ENCODE results near the gene GBP3. TPM values are rescaled to one million over a fixed set of nuclear protein-coding genes. Genes with fewer than 3 reads are reported as not detected.
"Not testable (repeated sequence)": the region's sequence is repeated elsewhere in the genome, so short reads cannot be mapped to it uniquely, and the experiment has no call there.

Gene GBP3
- total RNA-seq, 1 experiment from 2014 or later: 1.2 TPM

DNA sequence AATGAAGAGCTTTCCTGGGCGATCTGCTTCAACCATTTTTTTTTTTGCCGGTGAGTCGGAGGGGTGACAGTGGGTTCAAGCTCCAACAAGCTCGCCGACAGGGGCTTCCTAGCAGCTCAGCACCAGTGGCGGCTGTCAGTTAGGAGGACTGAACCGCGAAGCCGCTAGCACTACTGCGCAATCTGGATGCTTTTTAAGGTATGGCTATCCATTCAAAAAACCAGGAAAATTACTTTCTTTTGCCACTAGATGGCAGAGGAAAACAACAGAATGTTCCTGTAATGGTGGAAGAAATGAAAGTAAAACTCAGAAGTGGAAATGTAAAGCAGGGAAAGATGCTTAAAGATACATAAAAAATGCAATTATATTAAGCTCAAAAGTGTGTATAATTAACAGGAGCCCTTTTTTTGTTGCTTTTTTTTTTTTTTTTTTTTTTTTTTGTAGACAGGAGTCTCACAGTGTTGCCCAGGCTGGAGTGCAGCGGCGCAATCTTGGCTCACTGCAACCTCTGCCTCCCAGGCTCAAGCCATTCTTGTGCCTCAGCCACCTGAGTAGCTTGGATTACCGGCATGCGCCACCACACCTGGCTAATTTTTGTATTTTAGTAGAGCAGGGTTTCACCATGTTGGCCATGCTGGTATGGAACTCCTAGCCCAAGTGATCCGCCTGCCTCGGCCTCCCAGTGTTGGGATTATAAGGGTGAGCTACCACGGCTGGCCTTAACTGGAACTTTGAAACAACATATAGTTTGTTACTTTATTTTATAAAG is 38.7 kb downstream of the GBP3 start:
- ChIA-PET POLR2A (interaction anchor here (1.2 kb wide), 1 partner anchor 92 kb away, joined by 6 read pairs; no protein-coding TSS in a partner anchor), RAD21 (ENCODE audit: low non-redundant PET in 1 of 2, low total read pairs in 2 of 2, uncharacterized antibody in 2 of 2, unreplicated experiment in 2 of 2) (interaction anchor here in 1 of 2 experiments (1.6 kb wide), 1 partner anchor 374 kb away, joined by 3 read pairs; no protein-coding TSS in a partner anchor), CTCF (interaction anchor here (1.2 to 2.5 kb wide), 7 partner anchors 10 to 500 kb away, joined by 3 to 11 read pairs (median 4); no protein-coding TSS in a partner anchor)
- no peaks in the 10 kb centered on the region for H3K9me3 ChIP-seq (ENCODE audit: control insufficient read depth in 1 of 2, insufficient read depth in 1 of 2, low read depth in 1 of 2, low read length in 2 of 2)
- DNase-seq (ENCODE audit: low read depth, low spot score) (peak; percentile 23), ATAC-seq (no peak)
- intact Hi-C loops (cut with micrococcal nuclease): loop anchor here (5.0 kb wide), 1 partner anchor 247 kb away; no protein-coding TSS in a partner anchor
- peak overlapping the region; percentile 77 for H3K4me2 ChIP-seq (ENCODE audit: low read length)
- no peak overlapping the region for H2AFZ ChIP-seq (ENCODE audit: low read depth, low read length, poor library complexity, severe bottlenecking)
- no peak overlapping the region for H3K9ac ChIP-seq (ENCODE audit: low read length)
- peaks cover 4% of the 10 kb centered on the region; the same call in 1 of the 2 replicates for H4K20me1 ChIP-seq (ENCODE audit: insufficient read depth)
- H3K79me2 ChIP-seq (ENCODE audit: insufficient read depth, low read length): peaks cover 86% of the 10 kb centered on the region
- H3K4me3 ChIP-seq (replicated peaks in 1 of 2; ENCODE audit: low read depth in 1 of 2, low read length in 2 of 2): no peak overlapping the region
- H3K4me1 ChIP-seq (ENCODE audit: control insufficient read depth in 1 of 2, insufficient read depth in 2 of 2, low read length in 2 of 2): peaks cover 25 to 35% of the 10 kb centered on the region in 2 experiments
- H3K27ac ChIP-seq (ENCODE audit: low read depth, low read length): peak overlapping the region; percentile 45; the same call in 1 of the 2 replicates
- H3K27me3 ChIP-seq (ENCODE audit: insufficient read depth, low read length): no peaks in the 10 kb centered on the region
- BruUV-seq (replicated peaks): no TSS peak
- no peak for TF ChIP-seq ELF1 (IDR thresholded peaks at IDR 0.05; ENCODE audit: borderline replicate concordance, low read depth)
- TF ChIP-seq CEBPB (IDR thresholded peaks at IDR 0.05; ENCODE audit: low read depth): no peak
- peak; percentile 31 to 71 (median 54); a peak in 5 of 6 replicates for TF ChIP-seq CTCF (IDR thresholded peaks at IDR 0.05 in 2 of 3, conservative IDR thresholded peaks at IDR 0.05 in 1 of 3; ENCODE audit: borderline replicate concordance in 1 of 3, insufficient read depth in 1 of 3, low read depth in 2 of 3, low read length in 2 of 3)
- TF ChIP-seq RAD21 (IDR thresholded peaks at IDR 0.05; ENCODE audit: low read depth): peak; percentile 65
- H3K9me2 ChIP-seq (ENCODE audit: insufficient read depth): no peaks in the 10 kb centered on the region
- peaks cover 2 to 14% of the 10 kb centered on the region in 2 experiments; a peak in 3 of 4 replicates for H3K36me3 ChIP-seq (ENCODE audit: control insufficient read depth in 1 of 2, insufficient read depth in 2 of 2, low read length in 2 of 2)

DNA sequence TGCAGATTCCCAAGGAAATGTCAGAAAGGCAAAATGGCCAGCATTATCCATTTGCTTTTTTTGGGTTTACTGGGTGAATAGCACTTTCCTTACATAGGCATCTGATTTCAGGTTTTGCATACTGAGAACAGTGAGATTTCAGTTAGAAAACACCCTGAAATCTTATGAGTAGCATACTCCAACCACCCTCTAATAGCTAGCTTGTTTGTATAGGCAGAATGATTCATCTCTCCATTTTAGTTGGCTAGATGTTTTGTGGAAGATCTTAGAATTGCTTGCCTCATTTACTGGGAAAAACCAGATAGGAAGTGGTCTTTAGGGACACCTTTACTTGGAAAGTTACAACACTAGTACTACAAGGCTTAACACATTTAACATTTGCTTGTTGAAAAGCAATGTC is 40.6 kb downstream of the GBP3 start:
- BruUV-seq (replicated peaks): no TSS peak
- DNase-seq (ENCODE audit: low read depth, low spot score) (no peak), ATAC-seq (no peak)
- Histone ChIP-seq H3K9ac (ENCODE audit: low read length) (no peak overlapping the region), H3K27ac (ENCODE audit: low read depth, low read length) (no peak overlapping the region), H3K4me1 (ENCODE audit: control insufficient read depth in 1 of 2, insufficient read depth in 2 of 2, low read length in 2 of 2) (peaks cover 25 to 33% of the 10 kb centered on the region in 2 experiments), H3K9me3 (ENCODE audit: control insufficient read depth in 1 of 2, insufficient read depth in 1 of 2, low read depth in 1 of 2, low read length in 2 of 2) (no peaks in the 10 kb centered on the region), H3K79me2 (ENCODE audit: insufficient read depth, low read length) (peaks cover 77% of the 10 kb centered on the region), H3K4me2 (ENCODE audit: low read length) (no peak overlapping the region), H3K27me3 (ENCODE audit: insufficient read depth, low read length) (no peaks in the 10 kb centered on the region), H3K36me3 (ENCODE audit: control insufficient read depth in 1 of 2, insufficient read depth in 2 of 2, low read length in 2 of 2) (peaks cover 0 to 2% of the 10 kb centered on the region in 2 experiments; a peak in 1 of 4 replicates), H2AFZ (ENCODE audit: low read depth, low read length, poor library complexity, severe bottlenecking) (no peak overlapping the region), H4K20me1 (ENCODE audit: insufficient read depth) (peaks cover 4% of the 10 kb centered on the region; the same call in 1 of the 2 replicates), H3K9me2 (ENCODE audit: insufficient read depth) (no peaks in the 10 kb centered on the region), H3K4me3 (replicated peaks in 1 of 2; ENCODE audit: low read depth in 1 of 2, low read length in 2 of 2) (no peak overlapping the region)
- TF ChIP-seq, protein P1, sequence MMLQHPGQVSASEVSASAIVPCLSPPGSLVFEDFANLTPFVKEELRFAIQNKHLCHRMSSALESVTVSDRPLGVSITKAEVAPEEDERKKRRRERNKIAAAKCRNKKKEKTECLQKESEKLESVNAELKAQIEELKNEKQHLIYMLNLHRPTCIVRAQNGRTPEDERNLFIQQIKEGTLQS (IDR thresholded peaks at IDR 0.05): no peak
- ChIA-PET RAD21 (ENCODE audit: low non-redundant PET in 1 of 2, low total read pairs in 2 of 2, uncharacterized antibody in 2 of 2, unreplicated experiment in 2 of 2) (no interaction called here), POLR2A (no interaction called here), CTCF (no interaction called here)
- intact Hi-C loops (cut with micrococcal nuclease): loop anchor here (5.0 kb wide), 1 partner anchor 245 kb away; no protein-coding TSS in a partner anchor

DNA sequence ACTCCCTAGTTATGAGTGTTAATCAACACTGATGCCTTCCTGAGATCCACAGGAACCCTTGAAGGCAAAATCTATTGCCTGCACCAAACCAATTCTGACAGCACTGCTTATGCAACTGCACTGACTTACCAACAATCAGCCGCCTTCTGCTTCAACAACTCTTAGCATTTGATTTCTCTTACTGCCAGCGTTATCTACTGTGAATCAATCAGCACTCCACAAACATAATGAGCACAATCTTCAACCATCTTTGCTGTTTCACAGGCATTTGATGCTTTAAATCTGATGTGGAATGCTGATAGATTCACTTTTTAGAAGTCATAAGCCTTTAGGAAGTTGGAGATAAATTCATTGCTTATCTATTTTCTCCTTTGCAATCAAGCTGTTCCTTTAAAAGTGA is 41.2 kb downstream of the GBP3 start:
- POLR2A ChIA-PET; H3K27me3 ChIP-seq (ENCODE audit: insufficient read depth, low read length); H3K9me2 ChIP-seq (ENCODE audit: insufficient read depth); RAD21 ChIA-PET (ENCODE audit: low non-redundant PET in 1 of 2, low total read pairs in 2 of 2, uncharacterized antibody in 2 of 2, unreplicated experiment in 2 of 2); CTCF ChIA-PET; H4K20me1 ChIP-seq (ENCODE audit: insufficient read depth); H3K4me3 ChIP-seq (replicated peaks in 1 of 2; ENCODE audit: low read depth in 1 of 2, low read length in 2 of 2); DNase-seq (ENCODE audit: low read depth, low spot score); H3K4me2 ChIP-seq (ENCODE audit: low read length); H3K9me3 ChIP-seq (ENCODE audit: control insufficient read depth in 1 of 2, insufficient read depth in 1 of 2, low read depth in 1 of 2, low read length in 2 of 2); H3K36me3 ChIP-seq (ENCODE audit: control insufficient read depth in 1 of 2, insufficient read depth in 2 of 2, low read length in 2 of 2); H2AFZ ChIP-seq (ENCODE audit: low read depth, low read length, poor library complexity, severe bottlenecking); H3K27ac ChIP-seq (ENCODE audit: low read depth, low read length); ATAC-seq; BruUV-seq (replicated peaks); H3K9ac ChIP-seq (ENCODE audit: low read length): not testable (repeated sequence)
- Histone ChIP-seq H3K79me2 (ENCODE audit: insufficient read depth, low read length) (peaks cover 72% of the 10 kb centered on the region), H3K4me1 (ENCODE audit: control insufficient read depth in 1 of 2, insufficient read depth in 2 of 2, low read length in 2 of 2) (peaks cover 23 to 27% of the 10 kb centered on the region in 2 experiments)
- intact Hi-C loops (cut with micrococcal nuclease): loop anchor here (5.0 kb wide), 1 partner anchor 244 kb away; no protein-coding TSS in a partner anchor

Data from HCT116 (cell line).